NCI-H1048 (cell line): Measurements from ENCODE around the gene MGAT4A.
A peak's percentile ranks its signal among the peaks of the same experiment; 100 is the strongest.

Source experiments
- DNase-seq: peaks from one replicate; lab custom pipeline; 2025; lab: John Stamatoyannopoulos, UW

MGAT4A gene

DNA sequence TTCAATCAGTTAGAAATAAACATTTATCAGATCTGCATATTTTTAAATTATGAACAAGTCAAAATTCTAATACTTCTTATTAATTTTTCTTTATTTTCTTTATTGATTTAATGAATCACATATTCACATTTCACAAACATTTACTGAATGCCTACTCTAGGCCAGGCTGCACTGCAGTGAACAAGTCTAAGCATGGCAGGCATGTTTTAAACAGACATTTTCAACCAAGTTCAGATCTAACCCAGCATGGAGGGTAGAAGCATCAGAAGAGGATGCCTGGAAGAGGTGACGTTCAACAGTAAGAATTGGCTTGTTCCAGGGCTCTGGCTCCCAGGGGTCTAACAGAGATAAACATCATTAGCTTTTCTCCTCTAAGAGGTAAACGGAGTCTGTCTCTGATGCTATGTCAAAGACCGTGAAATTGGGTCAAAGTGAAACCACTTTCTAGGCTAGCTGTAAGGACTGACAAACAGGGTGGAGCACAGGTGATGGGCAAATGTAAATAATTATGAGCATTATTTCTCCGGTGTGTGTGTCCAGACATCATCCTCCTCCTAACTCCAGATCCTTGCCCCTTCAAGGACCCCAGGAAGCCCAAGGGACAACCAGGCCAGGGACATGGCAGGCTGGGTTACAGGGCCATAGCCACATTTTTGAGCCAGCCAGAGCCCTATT, 72.0 kb downstream of the MGAT4A start:
- DNase-seq, result no peak

DNA sequence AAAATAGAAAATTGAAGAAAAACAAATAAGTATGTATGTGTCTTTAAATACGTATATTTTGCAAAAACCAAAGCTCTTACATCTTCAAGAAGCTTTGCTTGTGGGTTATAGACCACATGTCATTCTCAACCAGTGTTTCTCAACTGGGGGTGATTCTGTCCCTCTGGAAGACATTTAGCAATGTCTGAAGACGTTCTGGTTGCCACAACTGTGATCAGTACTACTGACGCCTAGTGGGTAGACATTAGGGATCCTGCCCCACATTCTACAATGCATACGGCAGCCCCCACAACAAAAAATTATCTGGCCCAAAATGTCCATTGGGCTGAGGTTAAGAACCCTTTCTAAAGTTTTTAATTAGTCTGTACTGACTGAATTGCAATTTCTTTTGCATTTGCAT, 74.1 kb downstream of the MGAT4A start:
- DNase-seq, result no peak

GRCh38 chr2:98654699-98655495, 76.0 kb downstream of the MGAT4A start:
- DNase-seq, result no peak

DNA sequence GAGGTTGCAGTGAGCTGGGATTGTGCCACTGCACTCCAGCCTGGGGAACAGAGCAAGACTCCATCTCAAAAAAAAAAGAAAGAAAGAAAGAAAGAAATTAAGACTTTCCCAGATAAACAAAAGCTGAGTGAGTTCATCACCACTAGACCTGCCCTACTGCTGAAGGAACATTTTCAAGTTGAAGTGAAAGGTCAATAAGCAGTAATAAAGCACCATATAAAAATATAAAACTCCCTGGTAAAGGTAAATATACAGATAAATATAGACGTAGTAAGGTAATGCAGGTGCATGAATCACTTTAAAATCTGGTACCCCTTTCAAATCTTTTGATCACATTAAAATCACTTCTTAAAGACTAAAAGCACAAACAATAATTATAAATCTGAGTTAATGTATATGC, 79.9 kb downstream of the MGAT4A start:
- no peak for DNase-seq

DNA sequence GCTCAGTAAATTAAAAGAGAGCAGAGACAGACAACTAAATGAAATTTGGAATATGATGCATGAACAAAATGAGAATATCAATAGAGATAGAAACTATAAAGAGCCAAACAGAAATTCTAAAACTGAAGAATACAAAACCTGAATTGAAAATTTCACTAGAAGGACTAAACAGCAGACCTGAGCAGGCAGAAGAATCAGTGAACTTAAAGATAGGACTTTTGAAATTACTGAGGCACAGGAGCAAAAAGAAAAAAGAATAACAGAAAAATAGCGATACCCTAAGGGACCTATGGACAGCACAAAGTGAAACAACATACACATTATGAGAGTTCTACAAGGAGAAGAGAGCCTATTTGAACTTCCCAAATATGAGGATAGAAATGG, 80.9 kb downstream of the MGAT4A start:
- no peak for DNase-seq

GRCh38 chr2:98649135-98649991, 81.6 kb downstream of the MGAT4A start:
- peak; percentile 56 for DNase-seq

DNA sequence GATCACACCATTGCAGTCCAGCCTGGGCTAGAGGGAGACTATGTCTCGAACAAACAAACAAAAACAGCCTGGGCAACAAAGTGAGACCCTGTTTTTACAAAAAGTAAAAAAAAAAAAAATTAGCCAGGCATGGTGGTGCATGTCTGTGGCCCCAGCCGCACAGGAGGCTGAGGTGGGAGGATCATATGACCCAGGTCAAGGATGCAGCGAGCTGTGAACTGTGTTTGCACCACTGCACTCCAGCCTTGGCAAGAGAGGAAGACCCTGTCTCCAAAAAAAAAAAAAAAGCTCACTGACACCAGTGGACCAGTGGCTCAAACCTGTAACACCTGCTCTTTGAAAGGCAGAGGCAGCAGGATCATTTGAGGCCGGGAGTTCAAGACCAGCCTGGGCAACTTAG, 82.5 kb downstream of the MGAT4A start:
- DNase-seq, result no peak

GRCh38 chr2:98647636-98648035, 83.3 kb downstream of the MGAT4A start:
- DNase-seq, result no peak

- no peak for DNase-seq
Observed at GRCh38 chr2:98643496-98644100, 87.3 kb downstream of the MGAT4A start.

- DNase-seq, result no peak
Observed at GRCh38 chr2:98637401-98638147, 93.4 kb downstream of the MGAT4A start.

DNA sequence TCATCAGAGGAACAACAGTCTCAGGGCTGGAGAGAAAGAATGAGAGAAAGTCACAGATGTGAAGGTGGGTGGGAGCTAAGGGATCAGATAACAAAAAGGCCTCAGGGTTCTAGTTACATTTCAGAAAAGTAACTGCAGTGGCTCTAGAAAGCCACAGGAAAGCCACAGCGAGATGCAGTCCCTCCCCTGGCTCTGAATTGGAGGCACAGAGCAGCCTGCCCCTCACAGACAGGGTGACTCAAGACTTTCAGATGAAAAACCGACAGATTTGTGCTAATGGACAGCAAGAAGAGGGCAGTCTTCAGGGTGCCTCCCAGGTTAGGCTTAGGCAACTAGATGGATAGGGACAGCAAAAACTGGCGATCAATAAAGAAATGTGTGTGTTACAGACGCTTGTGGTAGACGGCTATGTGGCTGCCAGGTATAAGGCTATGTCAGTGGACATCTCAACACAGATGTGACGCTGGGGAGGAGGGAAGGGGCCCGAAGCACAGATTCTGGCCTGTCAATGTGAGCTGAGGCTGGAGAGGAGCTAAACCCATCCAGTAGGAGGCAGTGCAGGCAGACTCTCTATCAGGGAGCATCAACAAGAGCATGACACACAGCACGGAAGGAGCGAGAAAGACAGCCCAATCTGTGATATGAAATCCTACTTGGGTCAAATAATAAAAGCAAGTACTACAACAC, 96.4 kb downstream of the MGAT4A start:
- DNase-seq, result no peak

DNA sequence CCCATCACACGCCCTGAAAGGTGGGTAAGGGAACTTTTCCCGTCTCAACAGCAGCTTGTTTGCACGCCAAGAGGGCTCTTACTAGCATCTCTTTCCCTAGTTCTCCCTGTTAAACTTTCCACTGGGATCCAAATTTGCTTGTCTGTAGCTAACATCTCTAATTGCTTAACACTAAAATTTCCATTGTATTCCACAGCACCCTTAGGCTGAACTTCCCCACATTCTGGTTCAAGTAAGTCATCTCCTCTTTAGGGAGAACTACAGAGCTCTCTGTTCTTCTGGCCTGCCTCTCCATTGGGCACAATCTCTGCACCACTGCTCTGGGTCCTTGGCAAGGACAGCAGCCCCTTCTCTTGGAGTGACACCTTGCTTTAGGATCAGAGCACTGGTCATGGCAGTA, 98.6 kb downstream of the MGAT4A start:
- no peak for DNase-seq

DNA sequence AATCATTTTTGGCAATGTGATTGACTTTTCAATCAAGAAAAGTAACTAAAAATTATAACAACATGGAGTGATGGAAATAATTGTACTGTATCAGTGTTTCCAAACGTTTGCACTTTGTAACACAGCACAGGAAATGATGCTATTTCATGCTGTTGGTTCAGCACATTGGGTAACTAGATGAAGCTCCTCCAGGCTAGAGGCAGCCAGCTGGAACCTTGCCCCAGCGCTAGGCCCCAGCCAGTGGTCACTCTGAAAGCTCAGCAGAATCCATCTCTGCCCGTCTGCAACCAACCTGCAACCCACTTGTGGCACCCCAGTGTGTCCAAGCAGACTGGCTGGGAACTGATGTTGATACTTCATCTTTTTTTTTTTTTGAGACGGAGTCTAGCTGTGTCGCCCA, 107.3 kb downstream of the MGAT4A start:
- no peak for DNase-seq

GRCh38 chr2:98617149-98617548, 113.8 kb downstream of the MGAT4A start:
- DNase-seq, result no peak

GRCh38 chr2:98615481-98615880, 115.5 kb downstream of the MGAT4A start:
- no peak for DNase-seq

GRCh38 chr2:98614024-98614739, 116.8 kb downstream of the MGAT4A start:
- no peak for DNase-seq

GRCh38 chr2:98608962-98609604, 121.8 kb downstream of the MGAT4A start:
- no peak for DNase-seq

GRCh38 chr2:98608116-98608961, 122.6 kb downstream of the MGAT4A start, which contains the start of the genes COA5 and UNC50:
COA5 (minus strand) TSS chr2:98608512; CDS start chr2:98608405, 107 bp downstream.
UNC50 (plus strand) TSS chr2:98608589; CDS start chr2:98609760, 1,171 bp downstream.
- DNase-seq, result peak; percentile 81

- DNase-seq, result no peak
Observed at GRCh38 chr2:98607741-98608115, 123.2 kb downstream of the MGAT4A start.
